GM12801 (cell line): ENCODE results near the gene ACOT7.

Source experiments
- TF ChIP-seq, protein P1 (sequence below): IDR thresholded peaks from one replicate; pipeline ENCODE4 v1.5.1; 2011; ENCODE audit warnings: control low read depth; ENCODE audit not compliant: insufficient read length; ENCODE audit errors: extremely low read depth

Gene ACOT7

DNA sequence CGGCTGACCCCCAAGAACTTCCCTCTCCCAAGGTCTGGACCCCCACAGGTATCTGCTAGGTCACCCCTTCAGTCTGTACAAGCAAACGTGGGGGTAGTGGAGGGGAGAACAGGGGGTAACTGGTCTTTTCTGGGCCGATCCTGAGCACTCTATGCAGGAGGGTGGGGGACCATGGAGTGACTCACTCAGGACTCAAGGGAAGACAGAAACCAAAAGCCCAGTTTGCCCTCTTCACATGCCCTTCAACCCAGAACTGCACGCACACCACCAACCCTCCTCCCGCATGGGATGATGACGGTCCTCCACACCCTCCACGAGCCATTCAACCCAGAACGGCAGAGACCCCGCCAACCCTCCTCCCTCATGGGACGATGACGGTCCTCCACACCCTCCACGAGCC, 79.1 kb downstream of the ACOT7 start:
- TF ChIP-seq, protein P1, sequence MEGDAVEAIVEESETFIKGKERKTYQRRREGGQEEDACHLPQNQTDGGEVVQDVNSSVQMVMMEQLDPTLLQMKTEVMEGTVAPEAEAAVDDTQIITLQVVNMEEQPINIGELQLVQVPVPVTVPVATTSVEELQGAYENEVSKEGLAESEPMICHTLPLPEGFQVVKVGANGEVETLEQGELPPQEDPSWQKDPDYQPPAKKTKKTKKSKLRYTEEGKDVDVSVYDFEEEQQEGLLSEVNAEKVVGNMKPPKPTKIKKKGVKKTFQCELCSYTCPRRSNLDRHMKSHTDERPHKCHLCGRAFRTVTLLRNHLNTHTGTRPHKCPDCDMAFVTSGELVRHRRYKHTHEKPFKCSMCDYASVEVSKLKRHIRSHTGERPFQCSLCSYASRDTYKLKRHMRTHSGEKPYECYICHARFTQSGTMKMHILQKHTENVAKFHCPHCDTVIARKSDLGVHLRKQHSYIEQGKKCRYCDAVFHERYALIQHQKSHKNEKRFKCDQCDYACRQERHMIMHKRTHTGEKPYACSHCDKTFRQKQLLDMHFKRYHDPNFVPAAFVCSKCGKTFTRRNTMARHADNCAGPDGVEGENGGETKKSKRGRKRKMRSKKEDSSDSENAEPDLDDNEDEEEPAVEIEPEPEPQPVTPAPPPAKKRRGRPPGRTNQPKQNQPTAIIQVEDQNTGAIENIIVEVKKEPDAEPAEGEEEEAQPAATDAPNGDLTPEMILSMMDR = no peak

DNA sequence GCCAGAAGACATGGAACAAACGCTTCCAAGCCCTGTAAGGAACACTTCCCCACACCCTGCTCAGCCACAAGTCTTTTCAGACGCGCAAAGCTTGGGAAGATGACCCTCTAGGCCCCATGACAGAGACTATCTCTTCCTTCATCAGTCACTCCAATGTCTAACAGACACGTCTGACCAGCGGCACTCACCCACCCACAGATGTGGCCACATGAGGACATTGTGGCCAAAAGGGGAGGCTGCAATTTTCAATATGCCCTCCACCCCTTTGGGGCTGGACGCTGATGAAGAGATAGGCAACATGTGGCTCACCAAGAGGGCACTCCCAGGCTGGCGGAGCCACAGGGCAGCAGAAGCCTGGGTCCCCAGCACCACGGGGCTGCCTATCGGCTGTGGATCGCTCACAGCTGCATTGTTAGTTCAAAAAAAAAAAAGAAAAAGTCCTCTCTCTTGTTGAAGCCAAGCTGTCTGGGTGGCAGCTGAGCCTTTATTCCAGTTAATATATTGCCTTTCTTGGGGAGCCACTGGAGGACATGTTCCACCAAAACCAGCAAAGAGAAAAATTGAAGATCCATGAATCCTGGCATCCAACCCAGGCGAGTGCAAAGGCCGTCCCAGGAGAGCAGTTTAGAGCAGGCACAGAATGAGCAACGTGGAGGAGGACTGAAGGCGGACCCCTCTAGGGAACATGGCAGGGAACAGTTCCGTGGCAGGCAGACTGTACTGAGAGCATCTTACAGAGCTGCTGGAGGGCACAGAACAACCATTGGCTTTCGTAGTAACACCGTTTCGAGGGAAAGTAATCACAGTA, 80.0 kb downstream of the ACOT7 start:
- TF ChIP-seq, protein P1 = no peak

- TF ChIP-seq, protein P1 = no peak
Measured at GRCh38 chr1:6310116-6310848, 83.3 kb downstream of the ACOT7 start.

GRCh38 chr1:6309564-6309963, 84.0 kb downstream of the ACOT7 start:
- TF ChIP-seq, protein P1 = no peak

- TF ChIP-seq, protein P1 = no peak
Measured at GRCh38 chr1:6308449-6308848, 85.1 kb downstream of the ACOT7 start.

DNA sequence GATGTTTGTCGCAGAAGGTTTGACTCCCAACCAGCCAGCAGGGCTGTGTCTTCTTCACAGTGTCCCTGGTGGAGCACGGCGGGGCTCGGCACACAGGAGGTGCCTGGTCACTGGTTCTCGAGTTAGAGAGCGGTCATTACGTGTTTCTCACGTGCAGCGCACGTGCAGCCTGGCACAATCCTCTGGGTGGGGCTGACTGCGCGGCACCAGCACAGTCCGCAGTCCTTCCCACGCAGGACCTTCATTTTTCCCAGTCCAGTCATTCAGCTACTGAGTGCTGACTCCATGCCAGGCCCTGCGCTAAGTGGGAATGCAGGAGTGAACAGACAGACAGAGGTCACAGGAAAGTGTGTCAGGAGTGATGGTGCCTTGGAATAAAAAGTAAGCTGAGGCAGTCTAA, 86.5 kb downstream of the ACOT7 start:
- TF ChIP-seq, protein P1 = no peak

DNA sequence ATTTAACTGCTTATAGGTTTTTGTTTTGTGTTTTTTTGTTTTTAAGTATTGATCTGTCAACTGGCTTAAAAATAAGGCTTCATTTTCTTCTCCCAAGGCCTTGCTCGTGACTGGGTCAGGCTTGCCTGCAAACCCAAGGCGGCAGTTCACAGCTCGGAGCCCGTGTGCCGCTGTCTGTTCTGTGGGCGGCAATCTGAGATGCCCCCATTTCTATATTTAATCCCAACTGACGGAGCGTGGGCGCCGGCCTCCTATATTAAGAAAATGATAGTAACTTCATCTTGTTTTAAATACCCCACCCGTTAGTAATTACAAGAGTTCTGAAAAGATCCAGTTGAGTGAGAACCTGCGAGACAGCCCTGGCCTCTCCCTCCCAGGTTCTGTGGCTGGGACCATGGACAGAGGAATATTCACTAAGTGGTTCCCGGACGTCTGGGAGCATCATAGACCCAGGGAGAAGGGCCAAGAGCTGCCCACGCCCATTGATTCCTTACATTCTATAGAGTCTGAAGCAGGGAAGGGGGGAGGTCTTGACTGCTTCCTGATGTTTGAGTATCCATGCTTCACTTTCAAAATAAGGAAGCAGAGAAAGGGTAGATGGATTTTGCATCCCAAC, 90.1 kb downstream of the ACOT7 start:
- TF ChIP-seq, protein P1 = no peak
